Measurements from ENCODE around the gene MAPRE2.

GRCh38 chr18:35084494-35085449 lies 43.6 kb downstream of the MAPRE2 start:
- TF ChIP-seq, protein P1, sequence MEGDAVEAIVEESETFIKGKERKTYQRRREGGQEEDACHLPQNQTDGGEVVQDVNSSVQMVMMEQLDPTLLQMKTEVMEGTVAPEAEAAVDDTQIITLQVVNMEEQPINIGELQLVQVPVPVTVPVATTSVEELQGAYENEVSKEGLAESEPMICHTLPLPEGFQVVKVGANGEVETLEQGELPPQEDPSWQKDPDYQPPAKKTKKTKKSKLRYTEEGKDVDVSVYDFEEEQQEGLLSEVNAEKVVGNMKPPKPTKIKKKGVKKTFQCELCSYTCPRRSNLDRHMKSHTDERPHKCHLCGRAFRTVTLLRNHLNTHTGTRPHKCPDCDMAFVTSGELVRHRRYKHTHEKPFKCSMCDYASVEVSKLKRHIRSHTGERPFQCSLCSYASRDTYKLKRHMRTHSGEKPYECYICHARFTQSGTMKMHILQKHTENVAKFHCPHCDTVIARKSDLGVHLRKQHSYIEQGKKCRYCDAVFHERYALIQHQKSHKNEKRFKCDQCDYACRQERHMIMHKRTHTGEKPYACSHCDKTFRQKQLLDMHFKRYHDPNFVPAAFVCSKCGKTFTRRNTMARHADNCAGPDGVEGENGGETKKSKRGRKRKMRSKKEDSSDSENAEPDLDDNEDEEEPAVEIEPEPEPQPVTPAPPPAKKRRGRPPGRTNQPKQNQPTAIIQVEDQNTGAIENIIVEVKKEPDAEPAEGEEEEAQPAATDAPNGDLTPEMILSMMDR (IDR thresholded peaks at IDR 0.05; ENCODE audit: insufficient read depth, low read length, poor library complexity, severe bottlenecking) = no peak
- TF ChIP-seq EZH2phosphoT487 (conservative IDR thresholded peaks at IDR 0.05; ENCODE audit: low read length) = no peak

All from SU-DHL-6 (cell line).